GM12891 (cell line): ENCODE data around the gene TFF1.

ENCODE experiments used
- POLR2A ChIP-seq: IDR thresholded peaks from 2 replicates; pipeline ENCODE4 v1.6.1; 2011; ENCODE audit warnings: low read depth, low read length, control low read depth
- TAF1 ChIP-seq: IDR thresholded peaks from 2 replicates; pipeline ENCODE4 v1.6.1; 2011; ENCODE audit warnings: low read depth, low read length, control low read depth

- TF ChIP-seq POLR2A (no peak), TAF1 (0 out of 2 replicates have a peak, but pooled peaks have one; percentile 21)
Observed at GRCh38 chr21:42388740-42389448, 22.6 kb upstream of the TFF1 start.
